HFF-Myc (cell line): ENCODE data around the gene ADAMTS17.

Source experiments
- DNase-seq: peaks from one replicate; pipeline ENCODE4 v3.0.0-alpha.2; 2011; ENCODE audit warnings: low read depth; ENCODE audit errors: extremely low read depth
- H3K4me3 ChIP-seq: replicated peaks from 2 replicates; pipeline ENCODE4 v1.5.1; 2011; ENCODE audit warnings: low read depth, mild to moderate bottlenecking, control low read depth, low read length
- CTCF ChIP-seq: IDR thresholded peaks from 2 replicates; pipeline ENCODE4 v1.5.1; 2012; ENCODE audit warnings: mild to moderate bottlenecking, low read depth, low read length, control low read depth; ENCODE audit errors: missing control alignments

The ADAMTS17 gene

GRCh38 chr15:100120111-100120510 lies 221.7 kb downstream of the ADAMTS17 start:
- no peak overlapping the region for H3K4me3 ChIP-seq
- TF ChIP-seq CTCF: no peak
- DNase-seq: no peak

- DNase-seq: no peak
- no peak for TF ChIP-seq CTCF
- H3K4me3 ChIP-seq: no peak overlapping the region
Measured at GRCh38 chr15:100118546-100118945, 223.2 kb downstream of the ADAMTS17 start.

GRCh38 chr15:100116416-100117190 lies 225.2 kb downstream of the ADAMTS17 start:
- DNase-seq: no peak
- TF ChIP-seq CTCF: no peak
- H3K4me3 ChIP-seq: no peak overlapping the region

GRCh38 chr15:100115711-100116090 lies 226.1 kb downstream of the ADAMTS17 start:
- no peak for TF ChIP-seq CTCF
- no peak for DNase-seq
- no peak overlapping the region for H3K4me3 ChIP-seq

- no peak for DNase-seq
- TF ChIP-seq CTCF: no peak
- H3K4me3 ChIP-seq: no peak overlapping the region
Measured at GRCh38 chr15:100115066-100115710, 226.6 kb downstream of the ADAMTS17 start.

- no peak for DNase-seq
- no peak for TF ChIP-seq CTCF
- H3K4me3 ChIP-seq: no peak overlapping the region
Measured at GRCh38 chr15:100114571-100114970, 227.2 kb downstream of the ADAMTS17 start.
